ENCODE measurements around the gene PLCXD3. TPM values are rescaled to one million over a fixed set of nuclear protein-coding genes. Genes with fewer than 3 reads are reported as not detected.

Gene PLCXD3
- total RNA-seq, 2 experiments from 2014 or later = not detected

DNA sequence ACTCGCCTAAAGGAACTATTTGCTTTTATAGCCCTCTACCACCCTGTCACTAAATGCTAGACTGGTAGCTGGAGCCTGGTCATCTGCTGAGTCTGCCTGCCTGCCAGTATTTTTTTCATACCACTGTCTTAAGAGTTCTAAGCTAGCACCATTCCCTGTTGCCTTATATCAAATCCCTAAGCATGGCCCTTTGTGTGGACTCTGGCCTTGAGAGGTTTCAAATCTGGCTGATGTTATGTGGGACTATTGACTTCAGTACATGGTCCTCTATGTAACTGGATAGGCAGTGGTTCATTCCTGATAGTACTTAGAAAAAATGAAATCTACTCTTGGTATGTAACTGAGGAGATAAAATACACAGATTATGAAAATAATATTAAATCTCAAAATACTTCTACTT lies 103.5 kb downstream of the PLCXD3 start:
- Mint-ChIP-seq H3K36me3 (ENCODE audit: low read depth) (no peaks in the 10 kb centered on the region), H3K4me1 (ENCODE audit: low read depth) (no peaks in the 10 kb centered on the region), H3K27ac (no peak overlapping the region), H3K27me3 (ENCODE audit: low read depth) (no peaks in the 10 kb centered on the region), H3K9me3 (ENCODE audit: insufficient read depth) (no peaks in the 10 kb centered on the region), H3K4me3 (no peak overlapping the region)
- POLR2A ChIA-PET = no interaction called here
- CTCF ChIA-PET = no interaction called here
- ATAC-seq = no peak
- no peak for DNase-seq

DNA sequence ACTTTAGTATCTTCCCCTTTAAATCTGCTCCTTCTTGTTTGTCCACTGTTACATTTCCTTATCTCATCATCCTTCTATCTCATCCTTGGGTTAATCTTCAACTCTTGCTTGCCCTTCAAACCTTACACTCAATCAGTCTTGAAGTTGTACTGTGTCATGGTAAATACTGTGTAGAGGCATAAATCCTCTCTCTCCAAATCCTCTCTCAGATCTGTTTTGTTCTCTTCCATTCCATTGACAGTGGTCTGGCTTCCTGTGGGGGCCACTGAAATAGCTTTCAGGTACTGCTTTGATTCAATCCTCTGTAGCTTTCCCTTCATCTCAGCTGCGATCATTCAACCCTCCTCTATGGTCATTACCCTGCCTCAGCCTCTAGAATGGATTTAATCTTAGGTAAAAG lies 104.0 kb downstream of the PLCXD3 start:
- Mint-ChIP-seq H3K4me1 (ENCODE audit: low read depth) (no peaks in the 10 kb centered on the region), H3K9me3 (ENCODE audit: insufficient read depth) (no peaks in the 10 kb centered on the region), H3K27ac (no peak overlapping the region), H3K27me3 (ENCODE audit: low read depth) (no peaks in the 10 kb centered on the region), H3K4me3 (no peak overlapping the region), H3K36me3 (ENCODE audit: low read depth) (no peaks in the 10 kb centered on the region)
- ATAC-seq (no peak), DNase-seq (no peak)
- POLR2A ChIA-PET = no interaction called here
- CTCF ChIA-PET = no interaction called here

DNA sequence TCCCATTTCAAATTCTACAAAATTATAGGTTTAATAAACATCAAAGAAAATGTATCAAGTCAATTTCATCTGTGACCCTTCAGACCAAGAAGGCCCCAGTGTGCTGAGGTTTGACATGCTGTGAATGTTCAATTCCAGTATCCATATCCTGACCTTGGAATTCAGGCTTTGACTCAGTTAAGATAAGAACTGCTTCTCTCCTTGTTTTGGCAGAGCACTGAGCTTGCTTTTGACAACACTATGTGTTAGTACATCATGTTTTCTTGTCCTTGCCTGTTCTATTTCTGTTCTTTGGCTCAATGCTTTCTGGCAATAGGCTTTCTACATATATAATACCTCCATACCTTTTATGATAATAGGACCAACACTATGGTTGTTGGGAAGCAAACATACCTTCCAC lies 105.6 kb downstream of the PLCXD3 start:
- Mint-ChIP-seq H3K27me3 (ENCODE audit: low read depth) (no peaks in the 10 kb centered on the region), H3K4me3 (no peak overlapping the region), H3K4me1 (ENCODE audit: low read depth) (no peaks in the 10 kb centered on the region), H3K9me3 (ENCODE audit: insufficient read depth) (no peaks in the 10 kb centered on the region), H3K36me3 (ENCODE audit: low read depth) (no peaks in the 10 kb centered on the region), H3K27ac (no peak overlapping the region)
- ChIA-PET POLR2A (no interaction called here), CTCF (no interaction called here)
- ATAC-seq (no peak), DNase-seq (no peak)

DNA sequence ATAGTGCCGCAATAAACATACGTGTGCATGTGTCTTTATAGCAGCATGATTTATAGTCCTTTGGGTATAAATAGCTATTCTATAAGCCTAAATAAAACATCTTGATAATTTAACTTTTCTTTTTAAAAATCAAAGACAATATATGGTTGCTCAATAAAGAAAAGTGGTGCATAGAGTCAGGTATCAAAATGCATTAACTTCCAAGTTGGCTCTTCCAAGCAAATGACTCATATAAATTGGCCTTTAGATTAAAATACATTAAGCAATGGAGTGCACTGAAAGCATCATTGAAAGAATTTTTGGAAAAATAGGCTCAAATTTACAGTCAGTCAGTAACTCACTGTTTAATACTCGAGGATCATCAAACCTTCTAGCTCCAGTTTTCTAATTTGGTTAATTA lies 106.6 kb downstream of the PLCXD3 start:
- Mint-ChIP-seq H3K4me3 (no peak overlapping the region), H3K27ac (no peak overlapping the region), H3K9me3 (ENCODE audit: insufficient read depth) (peaks cover under 1% of the 10 kb centered on the region), H3K4me1 (ENCODE audit: low read depth) (no peaks in the 10 kb centered on the region), H3K27me3 (ENCODE audit: low read depth) (no peaks in the 10 kb centered on the region), H3K36me3 (ENCODE audit: low read depth) (no peaks in the 10 kb centered on the region)
- ChIA-PET CTCF (no interaction called here), POLR2A (no interaction called here)
- DNase-seq (no peak), ATAC-seq (no peak)

DNA sequence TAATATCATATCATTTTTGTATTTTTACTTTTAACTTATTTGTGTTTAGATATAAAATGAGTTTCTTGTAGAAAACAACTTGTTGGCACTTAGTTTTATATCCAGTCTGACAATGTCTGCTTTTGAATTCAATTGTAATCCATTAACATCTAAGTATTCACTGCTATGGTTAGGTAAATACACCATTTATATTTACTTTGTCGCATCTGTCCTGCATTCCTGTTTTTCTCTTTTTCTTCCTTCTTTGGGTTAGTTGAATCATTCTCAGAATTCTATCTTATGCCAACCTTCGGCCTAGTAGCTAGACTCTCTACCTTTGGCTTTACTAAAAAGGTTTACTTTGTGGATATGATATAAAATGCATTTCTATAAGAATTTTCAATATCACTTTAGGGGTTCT lies 107.6 kb downstream of the PLCXD3 start:
- Mint-ChIP-seq H3K27me3 (ENCODE audit: low read depth) (no peaks in the 10 kb centered on the region), H3K36me3 (ENCODE audit: low read depth) (no peaks in the 10 kb centered on the region), H3K4me3 (no peak overlapping the region), H3K27ac (no peak overlapping the region), H3K9me3 (ENCODE audit: insufficient read depth) (peaks cover 10% of the 10 kb centered on the region), H3K4me1 (ENCODE audit: low read depth) (no peaks in the 10 kb centered on the region)
- POLR2A ChIA-PET = no interaction called here
- no peak for DNase-seq
- no peak for ATAC-seq
- CTCF ChIA-PET = no interaction called here

DNA sequence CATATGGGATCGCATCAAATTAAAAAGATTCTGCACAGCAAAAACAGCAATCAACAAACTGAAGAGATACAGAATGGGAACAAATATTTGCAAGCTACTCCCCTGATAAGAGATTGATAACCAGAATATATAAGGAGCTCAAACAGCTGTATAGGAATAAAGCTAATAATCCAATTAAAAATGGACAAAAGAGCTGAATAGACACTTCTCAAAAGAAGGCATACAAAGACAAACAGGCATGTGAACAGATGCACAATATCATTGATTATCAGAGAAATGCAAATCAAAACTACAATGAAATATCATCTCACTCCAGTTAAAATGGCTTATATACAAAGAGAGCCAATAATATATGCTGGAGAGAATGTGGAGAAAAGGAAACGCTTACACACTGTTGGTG lies 110.6 kb downstream of the PLCXD3 start:
- Mint-ChIP-seq H3K9me3 (ENCODE audit: insufficient read depth) (peaks cover 17% of the 10 kb centered on the region), H3K4me3 (no peak overlapping the region)
- no peak for ATAC-seq

DNA sequence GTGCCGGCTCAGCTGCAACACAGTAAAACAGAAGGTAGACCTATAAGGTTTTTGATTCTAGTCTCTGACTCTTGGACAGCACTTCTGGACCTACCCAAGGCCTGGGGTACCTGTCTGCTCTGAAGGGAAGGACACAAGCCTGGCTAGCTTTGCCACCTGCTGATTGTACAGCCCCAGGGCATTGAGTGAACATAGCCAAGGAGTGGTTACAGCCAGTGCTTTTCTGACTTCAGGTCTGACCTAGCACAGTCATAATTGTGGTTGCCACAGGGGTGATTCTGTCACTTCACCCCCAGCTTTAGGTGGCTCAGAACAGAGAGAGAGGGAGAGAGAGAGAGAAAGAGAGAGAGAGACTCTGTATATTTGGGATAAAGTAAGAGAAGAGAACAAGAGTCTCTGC lies 118.4 kb downstream of the PLCXD3 start:
- ChIA-PET POLR2A (no interaction called here), CTCF (no interaction called here)
- Mint-ChIP-seq H3K27ac (no peak overlapping the region), H3K4me1 (ENCODE audit: low read depth) (no peaks in the 10 kb centered on the region), H3K36me3 (ENCODE audit: low read depth) (no peaks in the 10 kb centered on the region), H3K9me3 (ENCODE audit: insufficient read depth) (peaks cover 6% of the 10 kb centered on the region), H3K4me3 (no peak overlapping the region), H3K27me3 (ENCODE audit: low read depth) (no peaks in the 10 kb centered on the region)
- ATAC-seq (no peak), DNase-seq (no peak)

More for the DNA sequence above, 110.6 kb downstream of the PLCXD3 start:
- ChIA-PET POLR2A (no interaction called here), CTCF (no interaction called here)
- no peak overlapping the region for H3K27ac Mint-ChIP-seq
- no peaks in the 10 kb centered on the region for H3K27me3 Mint-ChIP-seq (ENCODE audit: low read depth)
- H3K36me3 Mint-ChIP-seq (ENCODE audit: low read depth) = no peaks in the 10 kb centered on the region
- no peak for DNase-seq
- H3K4me1 Mint-ChIP-seq (ENCODE audit: low read depth) = no peaks in the 10 kb centered on the region

DNA sequence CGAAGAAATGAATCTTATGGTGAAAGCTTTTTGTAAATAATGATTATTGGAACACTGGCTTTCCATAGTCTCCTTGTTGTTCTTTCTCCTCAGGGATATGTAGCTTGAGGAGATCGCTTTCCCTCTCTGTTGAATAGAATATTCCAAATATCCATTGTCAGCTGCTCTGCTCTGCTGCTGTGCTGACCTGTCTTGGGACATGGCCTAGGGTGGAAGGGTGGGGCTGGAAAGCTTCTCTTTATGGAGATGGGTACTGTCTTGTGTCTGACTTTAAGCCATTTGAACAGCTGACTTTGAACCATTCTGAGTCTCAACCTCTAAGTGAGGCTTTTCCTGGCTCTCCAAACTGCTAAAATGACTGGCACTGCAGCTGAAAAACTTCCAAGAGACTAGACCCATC lies 135.8 kb downstream of the PLCXD3 start:
- Mint-ChIP-seq H3K27ac (no peak overlapping the region), H3K4me3 (no peak overlapping the region), H3K9me3 (ENCODE audit: insufficient read depth) (no peaks in the 10 kb centered on the region), H3K36me3 (ENCODE audit: low read depth) (no peaks in the 10 kb centered on the region), H3K4me1 (ENCODE audit: low read depth) (no peaks in the 10 kb centered on the region), H3K27me3 (ENCODE audit: low read depth) (no peaks in the 10 kb centered on the region)
- DNase-seq (no peak), ATAC-seq (no peak)
- ChIA-PET CTCF (no interaction called here), POLR2A (no interaction called here)

DNA sequence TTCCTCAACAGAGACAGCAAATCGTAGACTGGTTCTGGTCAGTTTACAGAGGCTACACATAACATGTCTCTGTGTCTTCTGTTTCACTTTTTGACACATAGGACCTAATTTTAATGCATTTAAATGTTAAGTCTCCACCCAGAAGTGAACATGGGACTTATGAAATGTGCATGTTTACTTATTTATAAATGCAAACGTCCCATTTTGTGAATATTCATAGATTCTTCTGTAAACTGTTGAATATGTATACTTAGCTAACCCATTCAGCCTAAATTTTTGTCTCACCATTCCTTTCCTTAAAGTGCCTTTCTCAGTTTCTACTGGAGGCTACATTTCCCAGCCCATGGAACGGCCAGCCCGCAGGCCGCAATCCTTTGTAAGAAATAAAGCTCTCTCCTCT lies 137.2 kb downstream of the PLCXD3 start:
- POLR2A ChIA-PET = no interaction called here

DNA sequence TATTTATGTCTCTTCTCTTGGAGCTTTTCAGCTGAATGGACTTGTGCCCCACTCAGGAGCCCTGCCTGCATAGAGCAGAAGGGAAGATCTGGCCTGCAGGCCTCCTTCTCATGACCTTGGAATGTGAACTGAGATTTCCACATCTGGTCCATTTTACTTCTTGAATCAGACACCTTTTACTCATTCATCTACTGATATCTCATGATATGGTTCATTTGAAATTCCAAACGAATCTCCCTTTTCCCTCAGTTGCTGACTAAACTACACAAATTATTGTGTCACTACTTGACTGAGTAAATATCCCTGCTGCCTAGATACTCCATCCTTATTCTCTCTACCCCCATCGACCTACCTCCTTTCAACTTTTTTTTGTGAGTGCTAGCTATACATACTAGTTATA lies 138.7 kb downstream of the PLCXD3 start:
- DNase-seq (no peak), ATAC-seq (no peak)
- H3K4me1 Mint-ChIP-seq (ENCODE audit: low read depth) = no peaks in the 10 kb centered on the region
- POLR2A ChIA-PET = interaction anchor here (0.7 kb wide), 1 partner anchor 315 kb away, joined by 3 read pairs; no protein-coding TSS in a partner anchor
- no peaks in the 10 kb centered on the region for H3K9me3 Mint-ChIP-seq (ENCODE audit: insufficient read depth)
- CTCF ChIA-PET = no interaction called here
- no peaks in the 10 kb centered on the region for H3K36me3 Mint-ChIP-seq (ENCODE audit: low read depth)
- no peaks in the 10 kb centered on the region for H3K27me3 Mint-ChIP-seq (ENCODE audit: low read depth)
- H3K27ac Mint-ChIP-seq = no peak overlapping the region
- H3K4me3 Mint-ChIP-seq = no peak overlapping the region

More for the DNA sequence above, 137.2 kb downstream of the PLCXD3 start:
- Mint-ChIP-seq H3K4me1 (ENCODE audit: low read depth) (no peaks in the 10 kb centered on the region), H3K27ac (no peak overlapping the region), H3K27me3 (ENCODE audit: low read depth) (no peaks in the 10 kb centered on the region), H3K4me3 (no peak overlapping the region), H3K9me3 (ENCODE audit: insufficient read depth) (no peaks in the 10 kb centered on the region), H3K36me3 (ENCODE audit: low read depth) (no peaks in the 10 kb centered on the region)
- DNase-seq = no peak
- no peak for ATAC-seq
- CTCF ChIA-PET = no interaction called here

DNA sequence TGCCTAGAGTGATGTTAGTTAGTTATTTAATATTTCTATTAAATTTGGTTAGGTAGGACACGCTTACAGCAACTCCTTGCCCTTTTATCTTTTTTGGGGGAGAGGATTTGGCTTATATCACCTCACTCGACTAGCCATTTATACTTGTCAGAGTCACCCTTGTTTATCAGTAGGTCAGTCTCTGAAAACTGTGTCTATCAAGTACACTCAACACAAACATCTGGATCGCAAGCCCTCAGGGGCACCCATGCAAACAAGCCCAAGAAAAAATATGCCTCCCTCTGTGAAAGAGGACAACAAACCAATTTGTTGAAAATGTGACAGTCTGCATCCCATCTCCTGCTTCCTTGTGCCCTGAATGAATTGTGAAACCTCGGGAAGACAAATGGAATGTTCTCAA lies 139.9 kb downstream of the PLCXD3 start:
- Mint-ChIP-seq H3K27me3 (ENCODE audit: low read depth) (no peaks in the 10 kb centered on the region), H3K27ac (no peak overlapping the region), H3K4me1 (ENCODE audit: low read depth) (no peaks in the 10 kb centered on the region), H3K36me3 (ENCODE audit: low read depth) (no peaks in the 10 kb centered on the region), H3K9me3 (ENCODE audit: insufficient read depth) (no peaks in the 10 kb centered on the region), H3K4me3 (no peak overlapping the region)
- ATAC-seq (no peak), DNase-seq (no peak)
- ChIA-PET POLR2A (no interaction called here), CTCF (no interaction called here)

DNA sequence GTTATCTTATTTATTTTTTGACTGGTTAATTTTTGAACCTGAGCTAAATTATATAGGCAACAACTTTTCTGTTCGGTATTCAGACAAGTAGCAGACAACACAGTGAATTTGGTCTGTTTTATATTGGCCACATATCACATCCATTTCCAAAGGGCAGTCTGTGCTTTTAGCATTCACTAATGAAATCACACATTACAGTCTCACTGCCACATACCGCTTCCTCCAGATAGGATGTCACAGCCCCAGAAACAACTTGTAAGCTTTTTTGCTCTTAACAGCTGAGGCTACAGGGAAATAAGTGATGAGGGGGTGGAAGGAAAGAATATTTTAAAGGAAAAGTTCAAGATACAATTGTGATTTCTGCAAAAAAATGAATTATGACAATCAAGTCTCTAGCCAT lies 140.6 kb downstream of the PLCXD3 start:
- Mint-ChIP-seq H3K27ac (no peak overlapping the region), H3K4me1 (ENCODE audit: low read depth) (no peaks in the 10 kb centered on the region), H3K36me3 (ENCODE audit: low read depth) (no peaks in the 10 kb centered on the region), H3K27me3 (ENCODE audit: low read depth) (no peaks in the 10 kb centered on the region), H3K9me3 (ENCODE audit: insufficient read depth) (no peaks in the 10 kb centered on the region), H3K4me3 (no peak overlapping the region)
- CTCF ChIA-PET = no interaction called here
- POLR2A ChIA-PET = no interaction called here
- ATAC-seq = no peak
- no peak for DNase-seq

DNA sequence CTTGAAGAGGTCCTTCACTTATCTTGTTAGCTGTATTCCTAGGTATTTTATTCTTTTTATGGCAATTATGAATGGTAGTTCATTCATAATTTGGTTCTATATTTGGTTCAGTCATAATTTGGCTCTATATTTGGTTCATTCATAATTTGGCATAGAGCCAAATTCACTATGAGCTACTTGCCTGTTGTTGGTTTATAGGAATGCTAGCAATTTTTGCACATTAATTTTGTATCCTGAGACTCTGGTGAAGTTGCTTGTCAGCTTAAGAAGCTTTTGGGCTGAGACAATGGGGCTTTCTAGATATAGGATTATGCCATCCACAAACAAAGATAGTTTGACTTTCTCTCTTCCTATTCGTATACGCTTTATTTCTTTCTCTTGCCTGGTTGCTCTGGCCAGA lies 142.2 kb downstream of the PLCXD3 start:
- no peak for ATAC-seq
- Mint-ChIP-seq H3K4me3 (no peak overlapping the region), H3K27ac (no peak overlapping the region), H3K4me1 (ENCODE audit: low read depth) (no peaks in the 10 kb centered on the region), H3K9me3 (ENCODE audit: insufficient read depth) (no peaks in the 10 kb centered on the region), H3K27me3 (ENCODE audit: low read depth) (no peaks in the 10 kb centered on the region), H3K36me3 (ENCODE audit: low read depth) (no peaks in the 10 kb centered on the region)
- no peak for DNase-seq
- ChIA-PET CTCF (no interaction called here), POLR2A (no interaction called here)
